NCI-H774 (cell line): Measurements from ENCODE around the gene AKT2.

Source experiments
- DNase-seq: peaks from one replicate; lab custom pipeline; 2025; lab: John Stamatoyannopoulos, UW

The AKT2 gene

DNA sequence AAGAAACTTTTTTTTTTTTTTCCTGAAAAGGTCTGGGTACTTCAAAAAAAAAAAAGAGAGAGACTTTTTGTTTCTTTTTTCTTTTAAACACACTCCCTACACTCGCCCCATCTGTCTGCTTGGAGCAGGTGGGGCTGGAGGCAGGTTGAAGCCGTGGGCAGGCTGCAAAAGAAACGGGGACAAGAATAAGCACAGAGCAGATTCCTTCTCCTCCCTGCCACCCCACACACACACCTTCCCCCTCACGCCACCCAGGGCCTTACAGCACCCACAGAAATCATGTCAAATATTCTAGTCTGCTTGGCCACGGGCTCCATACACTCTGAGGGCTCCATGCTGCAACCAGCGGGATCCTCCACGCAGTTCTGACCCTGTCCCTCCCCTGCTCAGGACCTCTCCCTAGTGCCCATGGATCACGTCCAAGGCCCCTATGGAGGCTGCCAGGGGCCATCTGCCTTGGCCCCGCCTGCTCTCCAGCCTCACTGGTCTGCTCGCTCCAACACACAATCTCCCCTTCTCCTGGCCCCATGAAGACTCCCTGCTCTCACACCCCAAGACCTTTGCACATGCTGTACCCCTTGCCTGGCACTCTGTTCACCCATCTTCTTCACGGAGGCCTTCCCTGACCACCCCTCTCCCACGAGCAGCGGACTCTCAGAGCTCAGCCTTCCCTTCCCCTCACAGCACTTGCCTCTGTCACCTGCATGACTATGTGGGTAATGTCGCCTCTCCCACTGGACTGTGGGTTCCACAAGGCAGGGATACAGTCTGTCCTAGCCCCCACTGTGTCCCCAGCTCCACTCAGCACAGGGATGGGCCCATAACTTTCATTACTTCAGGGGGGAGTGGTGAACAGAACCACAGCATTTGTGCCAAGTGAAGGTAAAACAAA, 11.4 kb downstream of the AKT2 start:
- no peak for DNase-seq

DNA sequence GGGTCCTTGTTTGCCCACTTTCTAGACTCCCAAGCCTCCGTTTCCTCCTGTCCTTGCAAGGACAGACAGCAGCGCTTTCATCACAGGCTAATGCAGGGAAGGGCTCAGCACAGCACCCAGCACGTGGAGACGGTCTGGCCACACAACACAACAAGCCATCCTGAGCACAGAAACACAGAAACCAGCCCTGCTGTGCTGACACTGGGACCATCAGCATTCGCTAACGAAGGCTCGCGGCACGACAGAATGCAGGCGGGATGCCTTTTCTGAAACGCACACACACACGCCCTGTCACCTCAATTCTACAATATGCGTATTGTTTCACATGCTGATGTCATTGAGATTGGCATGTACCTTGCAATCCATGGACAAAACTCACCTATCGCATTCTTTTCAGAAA, 12.9 kb downstream of the AKT2 start:
- no peak for DNase-seq

DNA sequence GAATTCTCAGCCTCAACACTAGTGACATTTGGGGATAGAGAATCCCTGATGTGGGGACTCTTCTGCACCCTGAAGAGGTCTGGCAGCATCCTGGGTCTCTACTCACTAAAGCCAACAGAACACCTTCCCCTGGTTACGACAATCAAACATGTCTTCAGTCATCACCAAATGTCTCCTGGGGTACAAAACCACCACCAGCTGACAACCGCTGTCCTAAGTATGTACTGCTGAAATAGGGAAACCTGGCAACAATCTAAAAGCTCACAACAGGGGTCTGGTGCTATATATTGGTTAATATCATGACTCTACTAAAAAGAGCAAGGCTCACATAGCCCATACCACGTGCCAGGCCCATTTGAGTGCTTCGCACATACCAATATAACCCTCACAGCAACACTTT, 13.4 kb downstream of the AKT2 start:
- DNase-seq: no peak

DNA sequence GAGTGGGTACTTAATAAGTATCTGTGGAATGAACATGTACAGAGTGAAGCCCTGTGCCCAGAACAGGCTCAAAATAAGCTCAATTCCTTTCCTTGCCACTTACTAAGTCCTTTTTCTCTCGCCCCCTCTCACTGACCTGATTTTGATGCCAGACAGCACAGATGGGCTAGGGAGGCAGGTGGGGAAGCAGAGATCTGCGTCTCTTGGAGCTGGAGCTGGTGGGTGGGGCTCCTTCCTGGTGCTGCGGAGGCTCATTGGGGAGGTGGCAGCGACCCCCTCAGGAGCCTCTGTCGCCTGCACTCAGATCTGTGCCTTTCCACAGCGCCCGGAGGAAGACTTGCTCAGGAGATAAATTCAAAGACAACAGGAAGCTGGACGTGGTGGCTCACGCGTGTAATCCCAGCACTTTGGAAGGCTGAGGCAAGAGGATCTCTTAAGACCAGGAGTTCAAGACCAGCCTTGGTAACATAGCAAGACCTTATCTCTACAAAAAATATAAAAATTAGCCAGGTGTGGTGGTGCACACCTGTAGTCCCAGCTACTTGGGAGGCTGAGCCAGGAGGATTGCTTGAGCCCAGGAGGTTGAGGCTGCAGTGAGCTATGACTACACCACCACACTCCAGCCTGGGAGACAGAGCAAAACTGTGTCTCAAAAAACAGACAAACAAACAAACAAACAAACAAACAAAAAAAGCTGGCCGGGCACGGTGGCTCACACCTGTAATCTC, 14.6 kb downstream of the AKT2 start:
- DNase-seq: no peak

DNA sequence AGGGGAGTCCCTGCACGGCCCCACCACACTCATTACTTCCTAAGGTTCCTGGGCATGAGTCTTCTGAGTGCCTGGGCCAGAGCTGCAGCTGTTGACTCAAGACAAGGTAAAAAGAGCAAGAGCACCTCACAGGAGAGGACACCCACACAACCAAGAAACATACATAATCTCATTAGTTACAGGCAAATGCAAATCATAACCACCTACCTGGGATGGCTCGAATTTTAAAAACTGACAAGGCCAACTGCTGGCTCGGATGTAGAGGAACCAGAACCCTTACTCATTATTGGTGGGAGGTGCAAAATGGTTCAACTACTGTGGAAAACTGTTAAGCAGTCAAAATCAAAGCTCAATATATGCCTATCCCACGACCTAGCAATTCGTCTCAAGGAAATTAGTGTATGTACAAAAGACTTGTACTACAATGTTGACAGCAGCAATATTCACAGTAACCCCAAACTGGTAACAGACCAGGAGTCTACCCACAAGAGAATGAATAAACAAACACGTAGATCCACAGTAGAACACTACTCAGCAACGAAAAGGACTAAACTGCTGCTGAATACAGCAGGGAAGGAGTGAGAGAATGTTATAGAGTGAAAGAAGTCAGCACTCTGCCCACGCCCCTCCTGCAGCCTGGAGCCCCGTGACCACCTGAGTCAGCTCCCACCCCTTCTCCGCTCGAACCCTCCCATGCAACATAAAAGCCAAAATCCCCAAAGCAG, 15.8 kb downstream of the AKT2 start:
- no peak for DNase-seq

DNA sequence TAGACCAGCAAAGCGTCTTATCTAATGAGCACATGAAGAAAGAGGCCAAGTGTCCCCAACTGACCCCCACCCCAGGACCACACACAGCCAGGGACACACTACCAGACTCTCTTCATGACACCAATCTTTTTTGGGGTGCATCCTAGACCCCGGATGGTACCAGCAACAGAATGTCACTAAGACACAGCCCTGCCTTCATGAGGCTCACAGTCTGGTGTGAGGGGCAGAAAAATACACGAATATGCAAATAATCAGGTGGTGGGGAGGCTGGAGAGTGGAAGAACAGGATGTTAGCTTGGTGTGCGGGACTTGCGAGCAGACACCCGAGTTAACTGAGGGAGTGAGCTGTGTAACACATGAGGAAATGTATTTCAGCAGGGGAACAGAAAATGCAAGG, 17.5 kb downstream of the AKT2 start:
- DNase-seq: no peak

DNA sequence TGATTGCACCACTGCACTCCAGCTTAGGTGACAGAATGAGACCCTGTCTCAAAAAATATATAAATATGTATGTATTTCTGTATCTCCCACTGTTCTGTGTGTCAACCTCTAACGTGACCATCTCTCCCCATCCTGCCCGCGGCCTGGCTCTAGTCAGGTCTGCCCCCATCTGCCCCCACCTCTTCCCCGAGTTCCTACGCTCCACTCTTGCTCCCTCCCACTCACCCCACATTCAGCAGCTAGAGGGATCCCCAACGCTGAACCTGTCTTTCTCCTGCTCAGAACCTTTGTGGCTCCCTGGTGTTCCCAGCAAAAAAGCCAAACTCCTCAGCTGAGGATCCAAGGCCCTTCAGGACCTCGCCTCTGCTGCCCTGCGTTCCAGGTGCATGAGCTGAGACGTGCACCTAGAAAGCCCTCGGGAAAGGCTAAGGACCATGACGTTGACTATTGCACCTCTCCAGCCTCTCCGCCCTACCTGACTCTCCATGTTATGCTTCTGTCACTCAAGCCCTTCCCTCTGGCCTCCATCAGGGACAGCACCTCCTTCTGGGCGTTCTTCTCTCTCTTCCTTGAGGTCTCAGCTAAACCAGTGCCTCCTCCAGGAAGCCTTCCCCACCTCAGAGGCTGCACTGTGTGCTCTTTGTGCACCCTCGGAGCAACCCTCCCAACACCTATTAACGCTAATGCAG, 18.1 kb downstream of the AKT2 start:
- DNase-seq: no peak

DNA sequence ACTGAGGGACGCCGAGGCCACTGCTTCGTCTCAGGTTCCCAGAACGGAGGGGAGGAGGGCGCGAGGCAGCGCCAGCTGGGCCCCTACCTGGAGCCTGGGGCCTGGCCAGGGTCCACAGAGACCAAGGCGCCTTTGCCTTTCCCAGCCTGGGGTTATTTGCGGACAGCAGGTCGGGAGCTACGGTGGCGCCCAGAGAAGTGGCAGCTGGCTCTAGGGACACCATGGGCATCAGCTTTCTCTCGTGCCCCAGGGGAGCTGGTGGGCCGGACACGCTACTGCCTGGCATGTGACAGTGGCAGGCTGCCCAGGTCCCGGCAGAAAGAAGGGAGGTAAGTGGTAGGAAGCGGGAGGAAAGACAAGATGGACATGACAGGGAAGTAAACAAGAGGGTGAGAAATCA, 19.0 kb downstream of the AKT2 start:
- no peak for DNase-seq

DNA sequence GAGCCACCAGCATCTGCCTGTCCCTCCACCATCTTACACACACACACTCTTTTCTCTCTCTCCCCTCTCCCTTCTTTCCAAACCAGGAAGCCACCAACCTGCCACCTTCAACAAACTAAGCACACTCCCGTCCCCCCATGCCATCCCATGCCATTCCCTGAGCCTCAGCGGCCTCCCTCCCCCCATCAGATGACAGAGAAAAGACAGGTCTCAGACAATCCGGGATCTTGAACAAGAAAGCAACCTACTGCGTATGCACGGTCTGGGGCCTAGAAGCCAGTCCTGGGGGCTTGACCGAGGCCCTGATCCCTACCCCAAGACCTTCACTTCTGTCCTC, 19.4 kb downstream of the AKT2 start:
- DNase-seq: no peak

DNA sequence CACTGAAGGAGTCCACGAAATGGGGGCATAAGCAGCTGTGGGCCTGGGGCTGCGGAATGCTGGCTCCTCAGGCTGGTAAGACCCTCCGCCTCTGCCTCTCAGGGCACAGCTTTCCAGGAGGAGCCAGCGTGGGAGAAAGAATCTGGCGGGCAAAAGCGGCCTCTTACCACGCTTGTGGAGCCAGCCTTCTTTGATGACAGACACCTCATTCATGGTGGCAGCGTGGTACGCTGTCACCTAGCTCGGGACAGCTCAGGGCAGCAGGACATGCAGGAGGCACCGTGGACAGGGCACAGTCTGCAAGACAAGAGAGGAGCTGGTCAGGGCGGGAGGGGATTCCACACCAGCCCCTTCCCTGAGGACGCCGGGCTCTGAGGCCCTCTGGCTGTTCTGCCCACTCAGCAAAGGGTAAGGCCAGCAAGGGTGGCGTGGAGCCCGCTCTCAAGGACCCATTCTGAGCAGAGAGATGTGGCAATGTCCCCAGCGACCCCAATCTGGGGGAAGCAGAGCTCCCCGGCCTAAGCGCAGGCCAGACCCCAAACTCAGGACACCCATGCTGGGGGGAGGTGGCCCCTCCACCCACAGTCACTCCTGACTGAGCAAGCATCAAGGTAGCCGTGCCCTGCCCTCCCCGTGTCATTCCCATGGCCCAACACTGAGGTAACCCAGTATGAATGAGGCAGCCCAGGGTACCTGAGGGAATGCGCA, 19.9 kb downstream of the AKT2 start:
- DNase-seq: no peak

DNA sequence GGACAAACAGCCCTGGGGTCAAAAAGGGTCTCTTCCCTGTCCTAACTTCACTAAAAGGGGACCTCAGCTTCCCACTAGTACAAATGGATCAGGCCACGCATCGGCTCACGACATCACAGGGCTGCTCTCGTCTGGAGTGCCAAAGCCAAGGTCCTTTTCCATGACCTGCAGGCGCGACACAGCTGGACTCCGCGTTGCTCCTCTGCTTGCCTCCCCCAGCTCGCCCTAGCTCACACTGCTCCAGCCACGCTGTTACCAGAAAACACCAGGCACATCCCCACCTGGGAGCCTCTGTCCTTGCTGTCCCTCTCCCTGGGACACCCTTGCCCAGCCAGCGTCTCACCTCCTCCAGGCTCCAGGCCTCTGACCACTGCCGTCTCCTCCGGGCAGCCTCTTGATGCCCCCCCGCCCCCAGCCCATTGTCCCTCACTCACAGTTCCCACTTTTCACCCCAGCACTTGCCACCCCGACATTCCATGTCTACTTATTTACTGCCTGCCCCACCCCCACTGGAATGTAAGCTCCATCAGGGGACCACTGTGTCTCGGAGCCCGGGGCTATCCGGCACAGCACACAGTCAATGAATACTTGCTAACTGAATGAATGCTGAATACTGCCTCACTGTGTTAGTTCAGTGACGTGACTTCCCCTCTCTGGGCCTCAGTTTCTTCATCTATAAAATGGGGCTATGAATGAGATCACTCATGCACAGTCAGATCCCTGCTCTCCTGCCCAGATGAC, 20.7 kb downstream of the AKT2 start:
- no peak for DNase-seq

DNA sequence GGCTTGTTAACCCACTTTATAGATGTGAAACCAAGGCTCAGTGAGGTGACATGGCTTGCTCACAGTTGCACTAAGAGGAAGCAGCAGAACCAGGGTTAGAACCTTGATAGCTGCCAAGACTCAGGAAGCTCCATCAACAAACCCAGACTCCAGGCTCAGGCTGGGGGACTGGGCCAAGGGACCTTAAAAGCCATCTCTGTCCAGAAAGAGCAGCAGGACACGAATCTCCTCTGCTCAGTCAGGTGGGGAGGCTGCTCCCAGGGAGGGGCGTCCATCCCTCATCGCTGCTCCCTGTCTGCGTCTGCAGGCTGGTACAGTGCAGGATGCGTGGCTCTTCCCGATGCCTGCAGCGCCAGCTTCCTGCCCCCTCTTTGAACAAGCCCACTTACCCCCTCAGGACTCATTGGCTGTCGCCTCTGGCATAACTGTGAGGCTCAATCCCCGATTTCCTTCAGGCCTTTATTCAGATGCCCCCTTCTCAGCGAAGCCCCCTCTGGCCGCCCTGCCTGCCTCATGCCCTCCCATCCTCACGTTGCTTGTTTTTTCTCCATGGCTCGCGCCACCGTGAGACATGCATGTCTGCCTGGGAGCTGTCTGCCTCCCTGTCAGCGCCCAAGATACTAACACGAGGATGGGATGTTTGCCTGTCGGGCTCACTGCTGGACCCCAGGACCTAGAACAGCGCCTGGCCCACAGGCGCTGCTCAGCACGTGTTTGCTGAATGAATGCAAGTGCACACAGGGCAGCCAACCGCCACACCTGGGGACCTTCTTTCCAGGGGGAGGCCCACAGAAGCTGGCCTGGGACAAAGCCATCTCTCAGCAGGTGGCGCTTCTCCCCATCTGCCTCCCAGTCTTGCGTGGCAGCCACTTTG, 21.5 kb downstream of the AKT2 start:
- no peak for DNase-seq

DNA sequence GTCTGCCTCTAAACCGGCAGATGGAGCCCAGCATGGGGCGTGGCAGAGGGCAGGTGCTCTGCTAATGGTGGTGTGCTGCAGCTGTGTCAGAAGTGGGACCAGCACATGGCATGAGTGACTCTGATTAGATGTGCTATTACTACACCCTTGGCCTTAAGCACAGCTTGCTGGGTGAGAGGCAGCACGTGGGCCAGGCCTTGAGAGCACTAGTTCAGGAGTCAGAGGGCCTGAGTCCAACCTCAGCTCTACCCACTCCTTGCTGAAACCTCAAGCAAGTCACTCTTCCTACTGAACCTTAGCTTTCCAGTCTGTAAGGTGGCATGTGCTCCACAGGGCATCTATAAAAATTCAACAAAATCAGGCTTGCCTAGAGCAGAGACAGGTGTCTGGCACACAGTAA, 22.7 kb downstream of the AKT2 start:
- DNase-seq: peak; percentile 3

DNA sequence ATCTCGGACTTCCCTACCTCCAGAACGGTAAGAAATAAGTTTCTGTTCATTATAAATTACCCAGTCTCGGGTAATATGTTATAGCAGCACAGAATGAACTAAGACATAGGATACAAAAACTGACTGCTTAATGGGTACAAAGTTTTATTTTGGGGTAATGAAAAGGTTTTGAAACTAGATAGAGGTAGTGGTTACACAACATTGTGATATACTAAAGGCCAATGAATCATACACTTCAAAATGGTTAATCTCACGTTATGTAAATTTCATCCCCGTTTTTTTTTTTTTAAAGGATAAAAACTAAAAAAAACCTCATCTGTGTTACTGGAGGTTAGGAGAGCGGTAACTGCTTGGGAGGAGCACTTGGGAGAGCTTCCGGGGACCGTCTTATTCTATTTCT, 23.5 kb downstream of the AKT2 start:
- no peak for DNase-seq

DNA sequence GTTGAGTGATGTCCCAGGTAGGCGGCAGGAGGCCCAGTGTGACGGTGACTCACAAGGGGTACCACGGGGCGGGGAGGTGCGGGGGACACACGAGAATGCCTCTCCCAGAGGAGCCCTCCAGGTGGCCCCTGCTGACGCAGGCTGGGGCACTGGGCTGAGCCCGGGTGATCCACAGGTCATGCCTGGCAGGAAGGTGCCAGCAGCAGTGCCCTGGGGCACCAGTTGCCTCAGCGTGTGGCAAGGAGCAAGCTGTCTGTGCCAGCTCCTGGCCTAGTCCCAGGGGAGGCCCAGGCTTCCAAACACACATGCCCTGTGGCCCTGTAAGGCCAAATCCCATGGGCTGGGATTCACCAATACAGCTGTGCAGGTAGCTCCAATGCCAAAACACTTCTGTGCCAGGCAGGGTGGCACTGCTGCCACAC, 28.0 kb downstream of the AKT2 start:
- DNase-seq: no peak

DNA sequence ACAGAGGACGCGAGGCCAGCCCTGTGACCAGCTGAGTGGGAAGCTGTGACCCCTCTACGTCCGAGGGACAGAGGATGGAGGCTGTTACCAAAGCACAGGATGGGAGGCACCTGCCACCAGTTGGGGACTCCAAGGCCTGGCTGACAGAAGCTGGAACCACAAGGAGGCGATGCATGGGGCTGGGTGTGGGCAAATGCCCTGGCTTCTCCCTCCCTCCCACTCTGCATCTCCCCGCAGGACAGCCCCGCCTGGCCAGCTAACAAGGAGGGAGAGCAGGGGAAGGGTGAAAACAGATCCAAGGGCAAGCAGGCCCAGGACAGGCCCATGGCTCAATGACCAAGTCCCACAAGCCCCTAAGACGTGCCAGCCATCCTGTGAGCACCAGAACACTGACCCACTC, 28.6 kb downstream of the AKT2 start:
- no peak for DNase-seq

DNA sequence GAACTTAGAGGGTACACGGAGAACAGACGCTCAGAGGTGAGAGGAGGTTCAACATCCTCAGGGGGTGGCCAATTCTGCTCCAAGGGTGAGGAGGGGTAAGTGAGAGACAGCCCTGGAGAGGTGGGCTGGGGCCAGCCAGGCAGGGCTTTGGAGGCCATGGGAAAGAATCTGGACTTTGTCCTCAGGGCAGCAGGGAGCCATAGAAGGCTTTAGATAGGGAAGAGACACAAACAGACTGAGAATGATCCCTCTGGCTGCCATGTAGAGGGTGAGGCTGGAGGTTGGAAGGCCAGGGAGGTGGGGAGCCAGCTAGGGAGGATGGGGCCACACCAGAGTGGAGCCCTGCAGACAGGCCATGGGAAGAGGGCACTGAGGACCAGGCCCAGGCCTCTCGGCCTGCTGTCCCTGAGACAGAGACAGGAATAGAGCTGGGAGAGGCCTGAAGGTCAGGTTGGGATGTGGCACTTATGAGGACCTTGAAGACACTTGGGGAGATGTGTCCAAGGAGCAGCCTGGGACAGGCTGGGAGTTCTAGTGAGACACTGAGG, 29.5 kb downstream of the AKT2 start:
- no peak for DNase-seq

DNA sequence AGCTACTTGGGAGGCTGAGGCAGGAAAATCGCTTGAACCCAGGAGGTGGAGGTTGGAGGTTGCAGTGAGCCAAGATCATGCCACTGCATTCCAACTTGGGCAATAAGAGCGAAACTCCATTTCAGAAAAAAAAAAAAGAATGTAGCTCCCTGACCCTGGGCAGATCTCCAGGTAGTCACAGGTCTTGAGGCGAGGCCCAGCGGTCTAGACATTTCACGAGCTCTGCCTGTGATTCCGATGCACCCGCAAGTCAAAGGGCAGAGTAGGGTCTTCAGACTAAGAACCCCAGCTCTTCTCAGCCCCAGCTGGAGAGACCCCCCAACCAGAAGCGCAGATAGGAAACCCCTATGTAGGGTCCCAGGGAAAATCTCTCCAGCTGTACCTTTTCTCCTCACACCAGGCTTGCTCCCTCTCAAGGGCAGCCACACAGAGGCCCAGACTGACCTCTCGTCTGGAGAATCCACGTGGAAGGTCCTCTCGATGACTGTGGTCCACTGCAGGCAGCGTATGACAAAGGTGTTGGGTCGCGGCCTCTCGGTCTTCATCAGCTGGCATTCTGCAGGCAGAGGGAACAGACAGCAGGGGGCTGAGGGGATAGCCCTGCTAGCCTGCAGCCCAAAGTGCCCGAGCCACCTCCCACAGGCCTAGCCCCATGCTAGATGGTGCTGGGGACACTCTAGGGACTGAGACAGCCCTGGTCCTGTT, 30.3 kb downstream of the AKT2 start:
- no peak for DNase-seq

DNA sequence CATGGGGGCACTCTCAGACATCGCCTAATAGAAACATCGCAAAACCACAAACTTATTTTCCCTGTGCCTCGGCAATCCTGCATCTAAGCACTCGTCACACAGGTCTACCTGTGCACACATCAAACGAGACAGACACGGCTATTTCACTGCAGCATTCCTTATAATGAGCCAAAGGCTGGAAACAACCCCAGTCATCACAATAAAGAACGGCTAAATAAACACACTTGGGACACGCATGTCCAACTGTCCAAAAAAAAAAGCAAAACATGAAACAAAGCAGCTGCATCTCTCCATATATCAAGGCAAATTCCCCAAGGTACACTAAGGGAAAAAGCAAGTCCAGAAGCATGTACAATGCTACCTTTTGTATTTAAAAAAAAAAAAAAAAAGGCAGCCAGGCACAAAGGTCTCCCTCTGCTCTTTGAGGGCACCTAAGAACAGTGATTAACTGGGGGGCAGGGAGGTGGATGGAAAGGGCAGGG, 31.5 kb downstream of the AKT2 start:
- no peak for DNase-seq
